PFSK-1 (cell line): Measurements from ENCODE around the gene ZNF419. TPM values are rescaled to one million over a fixed set of nuclear protein-coding genes. Genes with fewer than 3 reads are reported as not detected.
A peak's percentile ranks its signal among the peaks of the same experiment; 100 is the strongest.

ENCODE experiments used
- FOXP2 ChIP-seq: optimal IDR thresholded peaks from 2 replicates; pipeline ENCODE3; 2011; ENCODE audit warnings: borderline replicate concordance, control low read depth, inconsistent platforms; ENCODE audit not compliant: insufficient read depth; ENCODE audit errors: extremely low read length, extremely low read depth
- POLR2AphosphoS5 ChIP-seq: IDR thresholded peaks from 2 replicates; pipeline ENCODE4 v1.6.1; 2012; ENCODE audit warnings: low read depth, mild to moderate bottlenecking, control low read depth, low read length, moderate library complexity
- SIN3A ChIP-seq: IDR thresholded peaks from 2 replicates; pipeline ENCODE4 v1.6.1; 2012; ENCODE audit warnings: mild to moderate bottlenecking, low read length, moderate library complexity, borderline replicate concordance; ENCODE audit not compliant: insufficient read depth
- TAF1 ChIP-seq: IDR thresholded peaks from 2 replicates; pipeline ENCODE4 v1.6.1; 2012; ENCODE audit warnings: low read length, control low read depth, borderline replicate concordance; ENCODE audit not compliant: insufficient read depth
- polyA plus RNA-seq: library from polyadenylated mRNA; unstranded; fragments of >200 nt; gene quantifications from one replicate; pipeline ENCODE4 v1.2.1, GENCODE V29; 2012; ENCODE audit warnings: low read depth, missing spikeins; ENCODE audit not compliant: insufficient read length
- TF ChIP-seq, protein P1 (sequence below), 2 experiments: IDR thresholded peaks; 2 replicates each; pipeline versions ENCODE4 v1.6.1 to v1.8.0; 2011 to 2012; ENCODE audit warnings: low read depth in 2 of 2, low read length in 2 of 2, control low read depth in 1 of 2, inconsistent platforms in 1 of 2, mild to moderate bottlenecking in 1 of 2, moderate library complexity in 1 of 2; ENCODE audit not compliant: insufficient read depth in 1 of 2

ZNF419 gene
- 3.6 TPM for polyA plus RNA-seq

DNA sequence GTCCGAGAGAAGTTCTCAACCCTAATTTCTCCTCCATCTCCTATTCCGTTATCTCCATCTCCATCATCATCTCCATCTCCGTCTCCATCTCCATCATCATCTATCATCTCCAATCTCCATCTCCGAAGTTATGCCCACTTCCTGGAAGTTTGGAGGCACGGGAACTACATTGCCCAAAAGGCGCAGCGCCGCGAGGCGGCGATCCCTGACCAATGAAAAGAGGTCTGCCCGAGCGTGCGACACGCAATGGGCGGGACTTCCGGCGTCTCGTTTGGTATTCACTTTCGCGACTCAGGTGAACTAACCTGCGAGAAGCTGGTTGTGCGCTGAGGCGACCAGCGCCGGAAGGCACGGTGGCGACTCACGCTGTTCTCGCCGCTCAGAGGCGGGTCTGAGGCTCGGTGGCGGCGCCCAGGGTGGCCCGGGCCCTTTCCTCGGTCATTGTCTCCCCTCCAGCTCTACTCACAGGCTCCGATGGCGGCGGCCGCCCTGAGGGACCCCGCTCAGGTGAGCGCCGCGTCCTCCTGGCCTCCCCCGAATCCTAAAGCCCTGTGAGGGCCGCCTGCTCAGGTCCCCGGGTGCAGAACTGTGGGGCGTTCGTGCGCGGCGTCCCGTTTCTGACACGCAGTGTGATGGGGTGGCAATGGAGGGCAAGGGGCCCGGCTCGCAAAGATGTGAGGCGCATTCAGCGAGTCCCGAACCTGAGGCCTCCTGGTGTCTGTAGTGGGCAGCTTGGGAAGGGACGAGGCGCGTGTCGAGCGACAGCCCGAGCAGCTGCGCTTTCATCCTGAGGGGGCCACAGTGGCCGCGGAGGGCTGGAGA lies at the start of gene ZNF419:
TSS of gene ZNF419 (plus strand) at position 274 of the 822 bp plus-strand sequence. CDS start at position 475, 201 bp downstream.
- 0 out of 2 replicates have a peak, but pooled peaks have one; percentile 21 for TF ChIP-seq TAF1
- peak; percentile 61 for TF ChIP-seq POLR2AphosphoS5

DNA sequence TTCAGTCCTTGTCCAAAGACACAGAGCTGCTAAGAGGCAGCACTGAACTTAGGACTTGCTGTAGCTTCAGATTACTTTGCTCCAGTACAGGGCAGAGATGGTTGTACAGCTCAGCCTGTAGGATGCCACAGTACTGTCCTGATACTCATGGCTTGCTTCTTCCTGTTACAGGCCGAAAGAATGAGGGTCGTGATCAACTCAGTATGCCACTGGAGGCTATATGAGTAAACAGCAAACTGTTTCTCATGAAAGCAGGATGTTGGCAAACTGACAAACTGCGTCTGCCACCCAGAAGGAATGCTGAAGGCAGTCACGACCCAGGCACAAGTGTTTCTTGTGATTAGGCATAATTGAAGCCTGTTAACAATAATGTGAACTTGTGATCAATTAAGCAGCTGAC lies 49.6 kb upstream of the ZNF419 start:
- TF ChIP-seq POLR2AphosphoS5 = no peak
- no peak for TF ChIP-seq TAF1
- TF ChIP-seq, protein P1, sequence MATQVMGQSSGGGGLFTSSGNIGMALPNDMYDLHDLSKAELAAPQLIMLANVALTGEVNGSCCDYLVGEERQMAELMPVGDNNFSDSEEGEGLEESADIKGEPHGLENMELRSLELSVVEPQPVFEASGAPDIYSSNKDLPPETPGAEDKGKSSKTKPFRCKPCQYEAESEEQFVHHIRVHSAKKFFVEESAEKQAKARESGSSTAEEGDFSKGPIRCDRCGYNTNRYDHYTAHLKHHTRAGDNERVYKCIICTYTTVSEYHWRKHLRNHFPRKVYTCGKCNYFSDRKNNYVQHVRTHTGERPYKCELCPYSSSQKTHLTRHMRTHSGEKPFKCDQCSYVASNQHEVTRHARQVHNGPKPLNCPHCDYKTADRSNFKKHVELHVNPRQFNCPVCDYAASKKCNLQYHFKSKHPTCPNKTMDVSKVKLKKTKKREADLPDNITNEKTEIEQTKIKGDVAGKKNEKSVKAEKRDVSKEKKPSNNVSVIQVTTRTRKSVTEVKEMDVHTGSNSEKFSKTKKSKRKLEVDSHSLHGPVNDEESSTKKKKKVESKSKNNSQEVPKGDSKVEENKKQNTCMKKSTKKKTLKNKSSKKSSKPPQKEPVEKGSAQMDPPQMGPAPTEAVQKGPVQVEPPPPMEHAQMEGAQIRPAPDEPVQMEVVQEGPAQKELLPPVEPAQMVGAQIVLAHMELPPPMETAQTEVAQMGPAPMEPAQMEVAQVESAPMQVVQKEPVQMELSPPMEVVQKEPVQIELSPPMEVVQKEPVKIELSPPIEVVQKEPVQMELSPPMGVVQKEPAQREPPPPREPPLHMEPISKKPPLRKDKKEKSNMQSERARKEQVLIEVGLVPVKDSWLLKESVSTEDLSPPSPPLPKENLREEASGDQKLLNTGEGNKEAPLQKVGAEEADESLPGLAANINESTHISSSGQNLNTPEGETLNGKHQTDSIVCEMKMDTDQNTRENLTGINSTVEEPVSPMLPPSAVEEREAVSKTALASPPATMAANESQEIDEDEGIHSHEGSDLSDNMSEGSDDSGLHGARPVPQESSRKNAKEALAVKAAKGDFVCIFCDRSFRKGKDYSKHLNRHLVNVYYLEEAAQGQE (IDR thresholded peaks at IDR 0.05; ENCODE audit: insufficient read depth in 1 of 2, low read depth in 2 of 2, low read length in 2 of 2) = no peak
- no peak for TF ChIP-seq SIN3A
- TF ChIP-seq FOXP2 = no peak

DNA sequence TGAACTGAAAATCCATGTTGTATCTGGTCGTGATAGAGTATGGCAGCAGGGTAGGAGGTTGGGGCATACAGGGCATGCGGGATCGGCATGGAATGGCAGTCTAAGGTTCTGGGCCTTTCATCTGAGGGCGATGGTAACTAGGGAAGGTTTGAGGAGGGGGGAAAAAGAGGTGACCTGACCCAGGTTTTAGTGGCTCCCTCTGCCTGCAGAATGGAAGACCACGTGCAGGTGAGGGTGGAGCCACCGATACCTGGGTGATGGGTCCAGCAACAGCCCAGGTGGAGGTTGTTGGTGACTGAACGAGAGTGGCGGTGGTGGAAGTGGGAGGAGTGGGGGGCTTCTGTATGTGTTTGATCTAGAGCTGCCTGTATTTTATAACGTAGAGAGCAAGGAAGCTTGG lies 48.6 kb upstream of the ZNF419 start:
- no peak for TF ChIP-seq POLR2AphosphoS5
- TF ChIP-seq TAF1 = no peak
- TF ChIP-seq SIN3A = no peak
- TF ChIP-seq, protein P1 (IDR thresholded peaks at IDR 0.05; ENCODE audit: insufficient read depth in 1 of 2, low read depth in 2 of 2, low read length in 2 of 2) = no peak
- no peak for TF ChIP-seq FOXP2

DNA sequence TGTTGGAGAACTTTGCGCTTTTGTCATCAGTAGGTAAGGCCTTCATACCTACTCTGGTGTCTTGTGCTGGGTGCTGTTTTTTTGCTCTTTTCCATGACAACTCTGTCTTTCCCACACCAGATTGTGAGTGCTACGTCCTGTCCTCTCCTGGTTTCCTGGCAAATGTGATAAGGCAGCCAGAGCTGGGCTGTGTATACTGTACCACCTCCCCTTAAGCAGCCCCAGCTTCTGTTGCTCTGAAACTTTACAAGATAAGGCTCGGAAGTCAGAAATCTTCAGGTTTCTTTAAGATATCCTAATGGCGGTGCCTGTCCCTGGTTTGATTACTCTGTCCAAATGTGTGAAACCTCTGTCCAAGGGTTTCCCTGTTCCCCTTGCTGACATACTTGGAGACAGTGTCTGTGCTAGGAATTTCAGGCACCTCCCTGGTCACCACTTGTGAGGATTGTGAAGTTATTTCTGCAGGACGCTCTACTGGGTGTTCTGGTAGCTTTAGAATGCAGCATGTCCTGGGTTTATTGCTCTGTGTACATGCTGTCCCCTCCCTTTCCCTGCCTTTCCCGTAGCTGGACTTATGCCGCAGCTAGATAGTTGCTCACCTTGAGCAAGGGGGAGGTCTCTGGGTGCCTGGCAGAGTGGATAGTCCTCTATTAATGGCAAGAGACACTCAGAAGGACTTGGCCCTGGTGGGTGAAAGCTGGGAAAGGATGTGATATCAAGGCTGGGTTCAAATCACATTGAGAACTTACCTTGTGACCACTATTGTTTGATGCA lies 45.4 kb upstream of the ZNF419 start:
- TF ChIP-seq TAF1 (no peak), POLR2AphosphoS5 (no peak), FOXP2 (no peak), SIN3A (no peak)
- TF ChIP-seq, protein P1 (IDR thresholded peaks at IDR 0.05; ENCODE audit: insufficient read depth in 1 of 2, low read depth in 2 of 2, low read length in 2 of 2) = no peak

DNA sequence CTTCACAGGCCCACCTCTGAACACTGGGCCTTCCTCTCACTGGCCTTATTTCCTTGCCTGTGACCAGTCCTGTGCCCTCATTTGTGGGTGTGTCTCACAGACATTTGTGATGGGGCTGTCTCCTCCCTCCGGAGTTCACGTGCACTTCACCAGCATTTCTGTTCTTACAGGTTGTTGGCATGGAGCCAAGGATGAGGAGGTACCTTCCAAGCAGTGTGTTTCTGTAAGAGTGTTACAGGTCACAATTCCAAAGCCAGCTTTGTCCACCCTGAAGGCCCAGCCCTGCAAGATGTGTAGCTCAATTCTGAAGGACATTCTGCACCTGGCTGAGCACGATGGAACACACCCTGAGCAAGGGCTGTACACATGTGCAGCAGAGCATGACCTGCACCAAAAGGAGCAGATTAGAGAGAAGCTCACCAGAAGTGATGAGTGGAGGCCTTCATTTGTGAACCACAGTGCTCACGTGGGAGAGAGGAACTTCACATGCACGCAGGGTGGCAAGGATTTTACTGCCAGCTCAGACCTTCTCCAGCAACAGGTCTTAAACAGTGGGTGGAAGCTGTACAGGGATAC lies 44.3 kb upstream of the ZNF419 start:
- TF ChIP-seq SIN3A = no peak
- TF ChIP-seq POLR2AphosphoS5 = no peak
- TF ChIP-seq, protein P1 (IDR thresholded peaks at IDR 0.05; ENCODE audit: insufficient read depth in 1 of 2, low read depth in 2 of 2, low read length in 2 of 2) = no peak
- TF ChIP-seq FOXP2 = no peak
- TF ChIP-seq TAF1 = no peak
